GM18873 (cell line): ENCODE results near the gene ELP4.

ENCODE experiments used
- ATAC-seq: cut with Tn5 transposase; IDR thresholded peaks from one replicate; pipeline ENCODE4 v1.9.1; 2021; ENCODE audit warnings: mild to moderate bottlenecking, moderate library complexity, moderate number of reproducible peaks; ENCODE audit not compliant: unreplicated experiment, low FRiP score

The ELP4 gene

GRCh38 chr11:31797190-31798056, 287.9 kb downstream of the ELP4 start:
- ATAC-seq, result no peak

GRCh38 chr11:31798057-31798553, 288.5 kb downstream of the ELP4 start:
- no peak for ATAC-seq

GRCh38 chr11:31798554-31799434, 289.2 kb downstream of the ELP4 start:
- ATAC-seq, result no peak

GRCh38 chr11:31799435-31800397, 290.1 kb downstream of the ELP4 start:
- ATAC-seq, result no peak

DNA sequence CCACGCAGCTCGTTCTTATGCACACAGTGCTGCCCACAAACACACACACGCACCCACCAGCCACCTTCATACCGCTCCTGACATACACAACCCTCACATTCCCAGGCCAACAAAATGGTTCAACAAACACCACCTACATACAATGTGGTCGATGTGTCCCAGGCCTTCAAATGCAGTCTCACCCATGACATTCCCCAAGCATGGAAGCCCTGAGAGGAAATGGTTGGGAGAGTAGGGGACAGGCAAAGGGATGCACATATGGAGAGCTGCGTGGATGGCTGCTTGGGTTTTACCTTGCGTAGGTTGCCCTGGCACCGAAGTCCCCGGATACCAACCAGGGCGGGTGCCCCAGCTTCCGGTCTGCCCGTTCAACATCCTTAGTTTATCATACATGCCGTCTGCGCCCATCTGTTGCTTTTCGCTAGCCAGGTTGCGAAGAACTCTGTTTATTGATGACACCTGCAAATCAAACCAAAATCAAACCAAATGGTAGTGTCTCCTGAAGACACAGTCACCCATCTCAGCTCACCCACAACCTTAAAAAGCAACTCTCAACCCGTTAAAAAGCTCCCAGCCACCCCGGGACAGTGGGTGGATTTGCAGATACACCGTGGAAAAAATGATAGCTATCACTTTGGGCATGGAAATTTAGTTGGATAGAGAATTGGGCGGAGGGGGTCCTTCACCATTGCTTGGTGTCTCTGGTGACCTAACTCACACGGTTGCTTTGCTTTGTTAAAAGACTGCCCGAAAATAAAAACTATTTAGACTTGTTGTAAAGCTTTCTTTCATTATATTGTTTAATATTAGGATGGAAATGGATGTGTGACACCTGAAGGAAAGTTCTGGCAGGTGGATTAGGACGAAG, 291.1 kb downstream of the ELP4 start:
- no peak for ATAC-seq

DNA sequence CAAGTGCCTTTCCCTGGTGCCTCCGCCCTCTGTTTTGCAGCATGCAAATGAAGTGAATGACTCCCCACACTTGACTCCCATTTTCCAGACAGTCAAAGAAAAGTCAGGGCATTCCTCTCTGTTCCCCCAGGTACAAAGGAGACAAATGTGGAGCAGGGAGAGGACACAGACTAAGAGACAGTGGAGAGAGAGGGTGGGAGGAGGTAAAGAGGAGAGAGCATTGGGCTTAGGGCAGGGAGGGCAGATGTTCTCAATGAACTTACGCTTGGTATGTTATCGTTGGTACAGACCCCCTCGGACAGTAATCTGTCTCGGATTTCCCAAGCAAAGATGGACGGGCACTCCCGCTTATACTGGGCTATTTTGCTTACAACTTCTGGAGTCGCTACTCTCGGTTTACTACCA, 291.7 kb downstream of the ELP4 start:
- no peak for ATAC-seq

GRCh38 chr11:31802000-31802551, 292.5 kb downstream of the ELP4 start:
- no peak for ATAC-seq

- no peak for ATAC-seq
Measured at GRCh38 chr11:31802609-31802989, 293.0 kb downstream of the ELP4 start.

DNA sequence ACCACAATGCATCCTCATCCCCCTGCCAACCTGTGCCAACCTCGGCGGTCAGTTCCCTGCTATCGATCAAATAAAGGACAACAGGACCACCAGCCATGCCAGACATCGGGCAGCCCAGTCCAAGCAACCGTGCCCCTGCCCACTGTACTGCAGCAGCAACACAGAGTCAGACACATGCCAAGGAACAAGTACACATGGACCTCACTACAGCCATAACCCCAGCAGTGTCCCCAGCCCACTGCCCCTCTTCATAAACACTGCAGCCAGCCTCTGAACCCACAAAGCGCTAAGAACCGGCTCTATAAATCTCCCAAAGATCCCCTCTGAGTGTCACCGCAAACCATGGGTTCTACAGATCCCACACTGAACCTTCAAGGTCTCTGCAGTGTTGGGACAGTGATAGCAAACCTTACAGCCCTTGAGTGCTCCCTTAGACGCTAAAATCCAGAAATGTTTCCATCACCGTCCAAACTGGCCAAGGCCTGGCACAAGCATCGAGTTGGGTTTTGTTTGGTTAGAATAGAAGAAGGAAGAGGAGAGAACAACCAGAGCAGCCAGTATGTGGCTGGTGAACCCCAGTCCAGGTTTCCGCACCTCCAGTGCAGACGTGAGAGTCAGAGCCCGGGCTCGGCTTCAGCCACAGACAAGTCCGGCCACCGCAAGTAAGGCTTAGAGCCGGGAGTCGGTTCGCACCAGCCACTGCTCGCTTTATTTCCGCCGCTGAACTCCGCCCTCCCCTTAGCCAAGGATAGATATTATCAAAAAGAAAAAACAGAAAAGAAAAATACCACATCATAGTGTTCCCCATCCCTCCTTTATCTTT, 293.6 kb downstream of the ELP4 start:
- no peak for ATAC-seq

DNA sequence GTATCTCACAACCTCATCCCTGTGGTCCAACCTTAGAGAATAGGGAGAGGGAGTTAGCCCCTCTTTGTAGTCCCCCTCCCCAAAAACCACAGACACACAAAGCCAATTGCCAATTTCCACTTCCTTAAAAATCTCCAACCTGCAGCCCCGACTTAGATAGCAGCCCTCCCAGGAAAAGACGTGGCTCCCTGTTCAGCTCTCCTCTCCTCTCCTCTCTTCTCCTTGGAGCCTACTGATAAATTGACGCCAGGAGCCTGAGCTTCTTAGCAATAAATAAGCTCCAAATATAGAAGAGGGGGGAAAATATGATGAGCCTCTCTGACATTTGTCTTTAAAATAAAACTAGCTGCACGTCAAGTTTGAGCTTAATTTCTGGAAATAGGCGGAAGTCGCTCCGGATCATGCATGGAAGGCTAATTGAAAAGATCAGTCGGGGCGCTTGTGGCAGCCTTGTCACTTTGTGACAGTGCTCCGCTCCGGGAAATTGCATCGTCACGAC, 294.3 kb downstream of the ELP4 start:
- ATAC-seq, result no peak

GRCh38 chr11:31804312-31805036, 294.9 kb downstream of the ELP4 start:
- no peak for ATAC-seq

- ATAC-seq, result no peak
Measured at GRCh38 chr11:31805037-31805628, 295.6 kb downstream of the ELP4 start.

DNA sequence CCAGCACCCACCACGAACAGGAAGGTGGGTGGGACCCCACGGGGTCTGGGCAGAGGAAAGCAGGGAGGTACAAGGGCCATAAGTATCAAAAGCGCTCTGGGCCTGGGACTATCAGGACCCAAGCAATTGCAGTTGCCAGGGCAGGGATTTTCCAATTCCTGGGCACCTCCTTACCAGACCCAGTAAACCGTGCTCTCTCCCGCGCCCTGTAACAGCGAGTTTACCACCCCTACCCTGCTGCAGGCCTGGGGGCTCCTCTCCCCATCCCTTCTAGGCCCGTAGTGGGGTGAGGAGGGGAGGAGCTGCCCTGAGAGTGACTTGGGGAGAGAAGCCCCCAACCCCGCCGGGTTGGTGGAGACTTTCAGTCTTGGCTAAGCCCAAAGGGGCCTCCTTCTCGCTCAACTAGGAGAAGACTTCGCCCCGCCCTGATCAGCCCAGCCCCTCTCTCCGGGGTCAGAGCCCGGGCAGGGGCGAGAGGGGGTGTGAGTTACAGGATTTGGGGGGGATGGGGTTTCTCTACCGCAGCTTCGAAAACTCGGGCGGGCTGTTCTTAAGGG, 296.1 kb downstream of the ELP4 start:
- ATAC-seq, result no peak

- no peak for ATAC-seq
Measured at GRCh38 chr11:31806186-31806927, 296.8 kb downstream of the ELP4 start.

DNA sequence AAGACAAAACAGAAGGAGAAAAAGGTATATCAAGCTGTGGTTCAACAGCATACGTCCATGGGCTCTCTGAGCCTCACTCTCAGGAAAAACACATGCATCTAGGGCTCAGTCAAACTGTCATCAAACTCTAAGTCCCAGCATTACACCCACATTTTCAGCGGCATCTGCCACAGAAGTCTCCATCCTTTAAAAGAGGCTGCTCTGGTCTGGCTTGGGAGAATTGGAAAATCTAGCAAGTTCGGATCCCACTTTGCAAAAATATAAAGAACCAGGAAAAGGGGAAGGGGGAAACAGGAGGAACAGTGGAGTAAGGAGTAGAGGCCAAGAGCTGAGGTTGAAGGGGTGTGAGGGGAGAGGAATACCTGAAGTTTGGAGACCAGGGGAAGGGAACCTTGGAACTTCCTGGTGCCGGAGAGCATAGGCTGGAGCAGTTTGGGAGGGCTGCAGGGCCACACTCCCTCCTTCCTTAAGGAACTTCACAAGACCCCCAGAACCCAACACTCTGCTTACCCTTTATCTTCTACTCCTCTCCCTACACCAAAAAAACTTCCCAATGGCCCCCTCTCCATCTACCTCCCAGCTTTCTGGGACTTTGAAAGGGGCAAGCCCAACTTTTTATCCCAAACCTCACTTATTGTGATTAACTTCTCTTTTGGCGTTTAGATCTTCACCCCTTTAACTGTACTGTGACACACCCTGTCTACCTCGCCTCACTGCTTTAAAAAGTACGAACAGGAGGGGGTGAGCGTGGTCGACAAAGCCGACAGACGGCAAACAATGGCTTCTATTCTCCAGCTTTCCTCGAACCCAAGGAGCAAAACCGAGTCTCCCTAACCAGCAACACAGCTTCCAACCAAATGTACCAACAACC, 297.6 kb downstream of the ELP4 start:
- ATAC-seq, result no peak
